CD14-positive monocyte (primary cell): ENCODE measurements around the gene LAMB1. TPM values are rescaled to one million over a fixed set of nuclear protein-coding genes. Genes with fewer than 3 reads are reported as not detected.

Experiments
- DNase-seq, 3 donors: peaks; one replicate each; pipeline ENCODE4 v3.0.0-alpha.2; 2011 to 2022
- H2AFZ ChIP-seq: 2 replicates; pipeline ENCODE4 v1.6.0; 2012; ENCODE audit warnings: mild to moderate bottlenecking, low read depth, low read length, inconsistent platforms; ENCODE audit not compliant: insufficient read depth, poor library complexity, severe bottlenecking
- H3K27ac ChIP-seq, 2 donors: 1 replicate in 1 of 2; 2 replicates in 1 of 2; pipeline ENCODE4 v1.5.1; 2012 to 2013; ENCODE audit warnings: low read length in 2 of 2, control low read depth in 1 of 2, inconsistent platforms in 1 of 2, low read depth in 1 of 2, mild to moderate bottlenecking in 1 of 2
- H3K27me3 ChIP-seq, 2 donors: one replicate each; pipeline versions ENCODE4 v1.6.0 to v1.6.1; 2011 to 2013; ENCODE audit warnings: low read length in 2 of 2; ENCODE audit not compliant: control insufficient read depth in 2 of 2, insufficient read depth in 2 of 2
- H3K36me3 ChIP-seq, 2 donors: replicated peaks in 1 of 2; 1 replicate in 1 of 2; 2 replicates in 1 of 2; pipeline versions ENCODE4 v1.5.1 to v1.6.1; 2012 to 2013; ENCODE audit warnings: low read length in 2 of 2, control low read depth in 1 of 2, inconsistent platforms in 1 of 2, mild to moderate bottlenecking in 1 of 2; ENCODE audit not compliant: insufficient read depth in 2 of 2, control insufficient read depth in 1 of 2
- H3K4me1 ChIP-seq, 2 donors: 1 replicate in 1 of 2; 2 replicates in 1 of 2; pipeline versions ENCODE4 v1.5.1 to v1.6.1; 2012 to 2013; ENCODE audit warnings: low read length in 2 of 2, control low read depth in 1 of 2, inconsistent platforms in 1 of 2, mild to moderate bottlenecking in 1 of 2, moderate library complexity in 1 of 2; ENCODE audit not compliant: insufficient read depth in 2 of 2, control insufficient read depth in 1 of 2
- H3K4me2 ChIP-seq: replicated peaks from 2 replicates; pipeline ENCODE3; 2012; ENCODE audit warnings: low read length, moderate library complexity, mild to moderate bottlenecking; ENCODE audit not compliant: poor library complexity, severe bottlenecking; ENCODE audit errors: extremely low read depth
- H3K4me3 ChIP-seq, 3 experiments: fragments of 200-600 bp in 1 of 3; sonication (generic) in 1 of 3; replicated peaks in 1 of 3; 1 replicate in 2 of 3; 2 replicates in 1 of 3; pipeline ENCODE4 v1.5.1; 2011 to 2013; ENCODE audit warnings: low read length in 3 of 3, mild to moderate bottlenecking in 3 of 3, control low read depth in 2 of 3, low read depth in 2 of 3, inconsistent platforms in 1 of 3, moderate library complexity in 1 of 3
- H3K79me2 ChIP-seq: 2 replicates; pipeline ENCODE4 v1.6.0; 2012; ENCODE audit warnings: mild to moderate bottlenecking, control low read depth, inconsistent platforms, low read length, moderate library complexity; ENCODE audit not compliant: insufficient read depth
- H3K9ac ChIP-seq: 2 replicates; pipeline ENCODE4 v1.6.0; 2017; ENCODE audit warnings: low read length, mild to moderate bottlenecking; ENCODE audit not compliant: insufficient read depth, poor library complexity, severe bottlenecking
- H3K9me3 ChIP-seq, 2 donors: replicated peaks in 1 of 2; 1 replicate in 1 of 2; 2 replicates in 1 of 2; pipeline versions ENCODE4 v1.5.1 to v1.6.1; 2012 to 2013; ENCODE audit warnings: low read length in 2 of 2, control low read depth in 1 of 2; ENCODE audit not compliant: control insufficient read depth in 1 of 2, insufficient read depth in 1 of 2
- H4K20me1 ChIP-seq: 2 replicates; pipeline ENCODE4 v1.6.0; 2012; ENCODE audit warnings: mild to moderate bottlenecking, low read length, control low read depth, moderate library complexity; ENCODE audit not compliant: insufficient read depth
- H3K27ac Mint-ChIP-seq, 7 donors: one replicate each; pipeline ENCODE4 v1.8.0; 2020; ENCODE audit warnings: mild to moderate bottlenecking in 7 of 7, mixed read lengths in 7 of 7, moderate library complexity in 6 of 7, inconsistent platforms in 2 of 7
- H3K27me3 Mint-ChIP-seq, 3 donors: one replicate each; pipeline ENCODE4 v1.8.0; 2021 to 2022; ENCODE audit warnings: low read depth in 3 of 3, mild to moderate bottlenecking in 3 of 3, mixed read lengths in 3 of 3, moderate library complexity in 3 of 3, inconsistent platforms in 1 of 3
- H3K36me3 Mint-ChIP-seq, 2 donors: one replicate each; pipeline ENCODE4 v1.8.0; 2020; ENCODE audit warnings: mixed read lengths in 2 of 2, inconsistent platforms in 1 of 2, mild to moderate bottlenecking in 1 of 2
- H3K4me1 Mint-ChIP-seq: one replicate; pipeline ENCODE4 v1.8.0; 2020; ENCODE audit warnings: mild to moderate bottlenecking, mixed read lengths
- H3K4me3 Mint-ChIP-seq, 2 donors: one replicate each; pipeline ENCODE4 v1.8.0; 2020; ENCODE audit warnings: mild to moderate bottlenecking in 2 of 2, mixed read lengths in 2 of 2, moderate library complexity in 1 of 2
- H3K9me3 Mint-ChIP-seq, 7 donors: one replicate each; pipeline ENCODE4 v1.8.0; 2020 to 2022; ENCODE audit warnings: mixed read lengths in 7 of 7, mild to moderate bottlenecking in 6 of 7, moderate library complexity in 6 of 7, inconsistent platforms in 2 of 7
- CTCF ChIP-seq: fragments of 200-600 bp; IDR thresholded peaks from one replicate; pipeline ENCODE4 v1.8.0; 2022; ENCODE audit warnings: antibody characterized with exemption, mild to moderate bottlenecking
- WGBS: methylation state at CpG from one replicate; pipeline ENCODE4 v1.1.5; 2013; ENCODE audit warnings: missing lambda C conversion rate; ENCODE audit not compliant: insufficient coverage; 5-methylcytosine and 5-hydroxymethylcytosine counted together
- intact Hi-C, 2 donors: fragments of 100-400 bp; cut with micrococcal nuclease; formaldehyde crosslinking; loops; one replicate each; pipeline versions ENCODE4 v1.15.0 to v1.15.1; 2023
- polyA plus RNA-seq, 3 donors: library from polyadenylated mRNA; depleted of rRNA in 1 of 3; unstranded in 2 of 3; stranded (reverse) in 1 of 3; fragments of 300-500 nt in 2 of 3; fragments of >200 nt in 1 of 3; fragmentation: Illumina TruSeq in 2 of 3; gene quantifications; 1 replicate in 2 of 3; 2 replicates in 1 of 3; pipeline ENCODE4 v1.2.3, GENCODE V29; 2012 to 2021

Gene LAMB1
- polyA plus RNA-seq, 3 donors, result 0.42 TPM; not detected in 2

GRCh38 chr7:108008240-108008639 is 5.3 kb upstream of the LAMB1 start:
- intact Hi-C loops, result no loop called here
- no peaks in the 10 kb centered on the region for H4K20me1 ChIP-seq
- no peak overlapping the region for H3K4me3 ChIP-seq
- H2AFZ ChIP-seq, result no peak overlapping the region
- H3K27ac ChIP-seq, result no peak overlapping the region
- no peak for TF ChIP-seq CTCF
- WGBS, result no CpG with 5 or more reads among the region's 4 CpGs
- Mint-ChIP-seq H3K27me3 (peaks cover 30 to 37% (median 34%) of the 10 kb centered on the region in 3 donors), H3K9me3 (peaks cover 0 to 20% (median 2%) of the 10 kb centered on the region in 7 donors), H3K27ac (no peak overlapping the region), H3K36me3 (no peaks in the 10 kb centered on the region), H3K4me3 (no peak overlapping the region), H3K4me1 (no peaks in the 10 kb centered on the region)
- H3K36me3 ChIP-seq, result no peaks in the 10 kb centered on the region
- peaks cover 0 to 5% of the 10 kb centered on the region in 2 donors for H3K4me1 ChIP-seq
- DNase-seq, result no peak
- no peak overlapping the region for H3K9ac ChIP-seq
- H3K4me2 ChIP-seq, result no peak overlapping the region
- peaks cover 0 to 7% of the 10 kb centered on the region in 2 donors for H3K9me3 ChIP-seq
- no peaks in the 10 kb centered on the region for H3K79me2 ChIP-seq
- H3K27me3 ChIP-seq, result peaks cover 17 to 26% of the 10 kb centered on the region in 2 donors

GRCh38 chr7:108007762-108008161 is 4.8 kb upstream of the LAMB1 start:
- Histone ChIP-seq H3K4me2 (no peak overlapping the region), H4K20me1 (no peaks in the 10 kb centered on the region), H3K27me3 (peaks cover 20 to 31% of the 10 kb centered on the region in 2 donors), H3K36me3 (no peaks in the 10 kb centered on the region), H3K79me2 (no peaks in the 10 kb centered on the region), H2AFZ (no peak overlapping the region), H3K27ac (no peak overlapping the region), H3K4me3 (no peak overlapping the region), H3K9ac (no peak overlapping the region), H3K4me1 (peaks cover 0 to 10% of the 10 kb centered on the region in 2 donors), H3K9me3 (peaks cover 0 to 7% of the 10 kb centered on the region in 2 donors)
- DNase-seq, result no peak
- no peak for TF ChIP-seq CTCF
- H3K4me1 Mint-ChIP-seq, result peaks cover 2% of the 10 kb centered on the region
- no peak overlapping the region for H3K4me3 Mint-ChIP-seq
- H3K9me3 Mint-ChIP-seq, result peaks cover 0 to 21% (median 2%) of the 10 kb centered on the region in 7 donors
- H3K27ac Mint-ChIP-seq, result no peak overlapping the region
- intact Hi-C loops, result no loop called here
- H3K27me3 Mint-ChIP-seq, result peaks cover 35 to 42% (median 38%) of the 10 kb centered on the region in 3 donors
- no peaks in the 10 kb centered on the region for H3K36me3 Mint-ChIP-seq
- 100% methylated on average over 1 of the region's 3 CpGs for WGBS
